IPS-NIHi7 (cell line): ENCODE measurements around the gene GFM1.

ENCODE experiments used
- DNase-seq: peaks from one replicate; pipeline ENCODE4 v3.0.0; 2012; ENCODE audit warnings: mixed read lengths; ENCODE audit errors: extremely low spot score

GFM1 gene

GRCh38 chr3:158725348-158726011 lies 81.2 kb downstream of the GFM1 start:
- DNase-seq = no peak

- DNase-seq = peak; percentile 74
Observed at GRCh38 chr3:158727206-158728060, 83.1 kb downstream of the GFM1 start.

- no peak for DNase-seq
Observed at GRCh38 chr3:158728061-158728377, 83.7 kb downstream of the GFM1 start.

DNA sequence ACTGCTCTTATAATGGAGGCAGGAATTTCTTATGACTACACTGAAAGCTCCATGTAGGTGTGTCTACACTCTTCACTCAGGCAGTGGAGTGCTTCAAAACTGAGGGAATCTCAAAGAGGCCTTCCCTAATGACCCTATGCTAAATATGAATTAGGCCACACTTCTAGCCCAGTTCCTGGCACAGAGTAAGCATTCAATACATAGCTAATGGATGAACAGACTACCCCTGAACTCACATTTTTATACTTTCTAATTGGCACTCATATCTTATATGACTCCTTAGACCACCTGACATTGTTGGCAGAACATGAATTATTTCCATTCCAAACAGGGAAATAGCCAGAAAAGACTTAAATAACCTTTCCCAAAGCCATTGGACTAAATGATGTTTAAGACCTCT lies 84.5 kb downstream of the GFM1 start:
- DNase-seq = no peak

GRCh38 chr3:158731486-158731885 lies 87.2 kb downstream of the GFM1 start:
- DNase-seq = no peak

GRCh38 chr3:158731938-158732855 lies 87.9 kb downstream of the GFM1 start, which contains the start of gene RARRES1:
RARRES1 (minus strand) TSS chr3:158732457; CDS start chr3:158732415, 42 bp downstream.
- peak; percentile 61 for DNase-seq

DNA sequence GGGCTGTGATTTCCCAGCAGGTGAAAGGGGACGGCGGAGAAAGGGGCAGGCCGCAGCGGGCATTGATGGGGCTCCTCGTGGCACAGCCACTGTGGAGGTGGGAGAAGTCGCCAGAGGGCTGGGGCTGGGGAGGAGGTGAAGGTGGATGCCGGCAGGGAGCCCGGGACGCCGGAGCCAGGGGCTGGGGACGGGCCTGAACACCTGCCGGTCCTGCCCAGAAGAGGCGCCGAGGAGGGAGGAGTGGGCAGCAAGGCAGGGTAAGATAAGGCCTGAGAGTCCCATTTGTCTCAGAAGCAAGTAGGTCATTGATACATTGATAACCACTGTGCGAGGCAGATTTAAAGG lies 88.5 kb downstream of the GFM1 start:
- peak; percentile 56 for DNase-seq

GRCh38 chr3:158733656-158734055 lies 89.3 kb downstream of the GFM1 start:
- no peak for DNase-seq

DNA sequence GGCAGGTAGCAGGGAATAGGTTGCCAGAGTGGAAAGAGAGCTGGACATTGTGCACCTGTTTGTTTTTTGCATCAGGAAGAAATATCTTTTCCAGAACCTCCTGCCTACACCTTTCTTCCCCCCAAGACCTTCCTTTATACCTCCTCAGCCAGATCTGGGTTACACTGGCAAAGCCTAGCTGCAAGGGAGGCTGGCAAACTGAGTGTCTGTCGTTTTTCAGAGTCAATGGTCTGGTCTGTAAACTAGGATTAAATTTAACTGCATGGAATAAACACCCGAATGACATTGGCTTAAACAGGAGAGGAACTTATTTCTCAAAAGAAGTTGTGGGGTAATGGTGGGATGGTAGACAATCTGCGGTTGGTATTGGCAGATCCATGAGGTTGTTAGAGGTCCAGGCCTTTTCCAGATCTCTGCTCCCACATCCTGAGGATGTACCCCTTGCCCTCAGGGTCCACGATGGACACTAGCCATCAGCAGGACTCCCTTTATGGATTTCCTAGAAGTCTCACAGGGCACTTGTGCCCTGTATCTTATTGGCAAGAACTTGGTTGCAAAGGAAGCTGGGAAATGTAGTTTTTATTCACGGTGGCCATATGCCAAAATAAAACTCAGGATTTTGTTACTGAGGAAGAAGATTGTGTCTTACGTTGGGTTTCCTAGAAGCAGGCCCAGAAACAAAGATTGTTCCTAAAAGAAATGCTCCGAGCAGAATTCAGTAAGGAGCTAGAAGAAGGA lies 91.1 kb downstream of the GFM1 start:
- DNase-seq = no peak

GRCh38 chr3:158737410-158737809 lies 93.1 kb downstream of the GFM1 start:
- no peak for DNase-seq

DNA sequence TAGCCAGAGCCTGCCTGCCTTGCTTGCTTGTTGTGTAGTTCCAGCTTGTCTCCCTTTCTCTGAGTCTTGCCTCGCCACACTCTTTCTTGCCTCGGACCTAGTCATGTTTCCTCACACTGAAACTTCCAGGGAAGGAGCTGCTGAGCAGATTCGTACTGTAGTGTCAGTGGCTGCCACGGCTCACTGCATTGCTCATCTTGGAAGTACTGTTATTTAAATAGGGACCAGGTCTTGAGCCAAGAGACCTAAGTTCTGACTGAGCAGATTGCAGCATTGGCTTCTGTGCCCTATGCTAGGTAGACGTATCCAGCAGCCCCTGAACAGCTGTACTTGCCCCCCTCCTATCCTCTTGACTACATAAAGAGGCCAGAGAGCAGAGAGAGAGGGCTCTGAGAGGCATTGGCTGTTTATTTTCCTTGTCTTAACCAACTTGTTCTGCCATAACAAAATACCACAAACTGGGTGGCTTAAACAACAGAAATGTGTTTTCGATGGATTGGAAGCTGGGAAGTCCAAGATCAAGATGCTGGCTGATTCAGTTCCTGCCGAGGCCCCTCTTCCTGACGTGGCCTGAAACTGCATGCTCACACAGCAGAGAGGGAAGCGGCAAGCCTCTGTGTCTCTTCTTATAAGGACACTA lies 93.8 kb downstream of the GFM1 start:
- no peak for DNase-seq

DNA sequence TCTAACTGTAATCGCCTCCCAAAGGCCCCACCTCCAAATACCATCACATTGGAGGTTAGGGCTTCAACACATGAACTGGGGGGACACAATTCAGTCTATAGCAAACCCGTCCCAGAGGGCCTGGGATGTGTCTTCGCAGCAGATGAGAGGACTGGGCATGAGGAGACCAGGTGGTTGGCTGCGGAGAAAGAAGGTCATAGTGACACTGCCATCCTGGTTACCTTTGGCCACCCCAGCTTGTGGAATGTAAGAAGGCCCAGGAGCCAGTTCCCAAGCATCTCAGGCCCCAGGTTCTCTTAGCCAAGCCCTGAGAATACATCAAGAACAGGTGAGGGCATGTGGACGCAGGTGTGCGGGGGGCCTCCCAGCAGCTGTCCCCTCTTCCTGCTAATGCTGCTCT lies 94.3 kb downstream of the GFM1 start:
- no peak for DNase-seq

DNA sequence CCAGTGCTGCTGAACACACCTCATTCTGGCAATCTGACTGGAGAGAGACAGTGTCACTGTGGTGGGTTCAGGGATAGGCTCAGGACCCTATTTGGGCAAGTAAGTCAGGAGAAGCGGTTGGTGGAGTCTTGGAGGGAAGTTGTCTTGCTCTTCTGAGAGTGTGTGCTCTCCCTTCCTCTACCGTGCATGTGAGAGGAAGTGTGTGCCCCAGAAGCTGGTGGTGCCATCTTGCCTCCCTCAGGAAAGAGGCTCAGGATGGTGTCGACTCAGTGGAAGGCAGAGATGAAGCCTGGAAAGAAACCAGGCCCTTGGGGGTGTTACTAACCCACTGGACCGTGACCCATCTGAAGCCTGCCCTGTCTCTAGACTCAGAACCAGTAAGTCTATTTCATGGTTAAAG lies 94.8 kb downstream of the GFM1 start:
- DNase-seq = no peak

GRCh38 chr3:158739661-158740060 lies 95.3 kb downstream of the GFM1 start:
- DNase-seq = no peak
